Calu3 (cell line): ENCODE measurements around the gene MPHOSPH9. TPM values are rescaled to one million over a fixed set of nuclear protein-coding genes. Genes with fewer than 3 reads are reported as not detected.

ENCODE experiments used
- BruUV-seq: library from RNA; stranded (reverse); fragments of 400-500 nt; replicated peaks from 2 replicates; lab custom pipeline; 2021; lab: Mats Ljungman, UMichigan
- CTCF ChIA-PET: fragments of 300-600 bp; sonication (Branson Sonifier 250); formaldehyde crosslinking; loops from one replicate; lab custom pipeline; 2022; ENCODE audit warnings: antibody characterized with exemption; lab: Charles Lee
- DNase-seq: peaks from one replicate; pipeline ENCODE4 v3.0.0; 2022
- H3K27ac Mint-ChIP-seq: one replicate; pipeline ENCODE4 v1.8.0; 2022; ENCODE audit warnings: mixed read lengths; ENCODE audit not compliant: unreplicated experiment
- H3K27me3 Mint-ChIP-seq: one replicate; pipeline ENCODE4 v1.8.0; 2022; ENCODE audit warnings: mixed read lengths; ENCODE audit not compliant: unreplicated experiment
- H3K36me3 Mint-ChIP-seq: one replicate; pipeline ENCODE4 v1.8.0; 2022; ENCODE audit warnings: mild to moderate bottlenecking, moderate library complexity, mixed read lengths; ENCODE audit not compliant: insufficient read depth, unreplicated experiment
- H3K4me1 Mint-ChIP-seq: one replicate; pipeline ENCODE4 v1.8.0; 2022; ENCODE audit warnings: mild to moderate bottlenecking, low read depth, mixed read lengths; ENCODE audit not compliant: unreplicated experiment
- H3K4me3 Mint-ChIP-seq: one replicate; pipeline ENCODE4 v1.8.0; 2022; ENCODE audit warnings: mild to moderate bottlenecking, low read depth, moderate library complexity, mixed read lengths; ENCODE audit not compliant: unreplicated experiment
- H3K9me3 Mint-ChIP-seq: one replicate; pipeline ENCODE4 v1.8.0; 2022; ENCODE audit warnings: low read depth, mixed read lengths; ENCODE audit not compliant: unreplicated experiment
- intact Hi-C: fragments of 100-400 bp; cut with micrococcal nuclease; formaldehyde crosslinking; loops from one replicate; pipeline ENCODE4 v1.10.0; 2022; ENCODE audit not compliant: unreplicated experiment
- total RNA-seq: library from RNA; stranded (reverse); gene quantifications from 2 replicates; pipeline ENCODE4 v1.2.3, GENCODE V29; 2022
- TF ChIP-seq, protein P1 (sequence below): fragments of 200-600 bp; IDR thresholded peaks from one replicate; pipeline ENCODE4 v1.8.0; 2022; ENCODE audit warnings: antibody characterized with exemption; ENCODE audit not compliant: unreplicated experiment

Gene MPHOSPH9
- total RNA-seq, 1 experiment from 2014 or later = 69.5 TPM

DNA sequence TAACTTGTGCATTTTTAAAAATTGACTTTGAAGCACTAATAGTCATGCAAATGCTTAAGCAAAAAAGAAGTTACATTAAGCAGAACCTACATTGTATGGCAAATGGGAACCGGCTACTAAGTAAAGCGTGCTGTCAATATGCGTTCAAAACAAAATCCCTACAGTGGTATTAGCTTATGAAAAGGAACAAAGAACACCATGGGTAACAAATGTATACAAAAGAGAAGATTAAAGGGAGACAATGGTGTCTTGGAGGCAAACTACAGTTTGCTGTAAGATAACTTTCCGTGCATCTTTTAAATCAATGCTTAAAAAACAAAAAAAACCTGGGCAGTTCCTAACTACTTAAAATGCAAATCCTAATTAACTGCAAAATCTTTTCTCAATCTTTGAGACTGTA is 28.3 kb upstream of the MPHOSPH9 start:
- BruUV-seq = TSS peak; percentile 72
- H3K4me1 Mint-ChIP-seq = no peaks in the 10 kb centered on the region
- no peak for DNase-seq
- H3K27ac Mint-ChIP-seq = no peak overlapping the region
- CTCF ChIA-PET = interaction anchor here (0.7 kb wide), 1 partner anchor 323 kb away, joined by 3 read pairs; the partner anchor contains the start of gene TMED2
- TF ChIP-seq, protein P1, sequence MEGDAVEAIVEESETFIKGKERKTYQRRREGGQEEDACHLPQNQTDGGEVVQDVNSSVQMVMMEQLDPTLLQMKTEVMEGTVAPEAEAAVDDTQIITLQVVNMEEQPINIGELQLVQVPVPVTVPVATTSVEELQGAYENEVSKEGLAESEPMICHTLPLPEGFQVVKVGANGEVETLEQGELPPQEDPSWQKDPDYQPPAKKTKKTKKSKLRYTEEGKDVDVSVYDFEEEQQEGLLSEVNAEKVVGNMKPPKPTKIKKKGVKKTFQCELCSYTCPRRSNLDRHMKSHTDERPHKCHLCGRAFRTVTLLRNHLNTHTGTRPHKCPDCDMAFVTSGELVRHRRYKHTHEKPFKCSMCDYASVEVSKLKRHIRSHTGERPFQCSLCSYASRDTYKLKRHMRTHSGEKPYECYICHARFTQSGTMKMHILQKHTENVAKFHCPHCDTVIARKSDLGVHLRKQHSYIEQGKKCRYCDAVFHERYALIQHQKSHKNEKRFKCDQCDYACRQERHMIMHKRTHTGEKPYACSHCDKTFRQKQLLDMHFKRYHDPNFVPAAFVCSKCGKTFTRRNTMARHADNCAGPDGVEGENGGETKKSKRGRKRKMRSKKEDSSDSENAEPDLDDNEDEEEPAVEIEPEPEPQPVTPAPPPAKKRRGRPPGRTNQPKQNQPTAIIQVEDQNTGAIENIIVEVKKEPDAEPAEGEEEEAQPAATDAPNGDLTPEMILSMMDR = no peak
- H3K27me3 Mint-ChIP-seq = no peaks in the 10 kb centered on the region
- H3K36me3 Mint-ChIP-seq = peaks cover 57% of the 10 kb centered on the region
- intact Hi-C loops = no loop called here
- H3K9me3 Mint-ChIP-seq = no peaks in the 10 kb centered on the region
- H3K4me3 Mint-ChIP-seq = no peak overlapping the region

DNA sequence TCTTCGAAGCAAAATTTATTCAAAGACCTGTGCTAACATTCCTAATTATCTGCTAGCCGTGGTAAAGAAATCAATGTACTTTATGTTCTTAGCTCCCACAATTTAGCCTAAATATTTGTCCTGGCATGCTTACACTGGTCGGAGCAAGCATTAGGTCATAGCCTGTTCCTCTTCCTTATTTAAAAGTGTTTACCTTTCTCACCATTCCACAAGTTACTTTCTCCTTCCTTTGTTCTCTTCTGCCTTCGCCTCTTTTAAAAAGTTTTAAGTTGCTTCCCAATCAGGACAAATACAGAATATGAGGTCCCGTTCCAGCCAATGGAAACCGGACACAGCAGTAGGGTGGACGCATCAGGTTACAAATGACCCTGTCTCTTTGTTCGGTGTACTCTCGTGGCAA is 27.1 kb upstream of the MPHOSPH9 start:
- peaks cover 63% of the 10 kb centered on the region for H3K36me3 Mint-ChIP-seq
- H3K4me1 Mint-ChIP-seq = no peaks in the 10 kb centered on the region

DNA sequence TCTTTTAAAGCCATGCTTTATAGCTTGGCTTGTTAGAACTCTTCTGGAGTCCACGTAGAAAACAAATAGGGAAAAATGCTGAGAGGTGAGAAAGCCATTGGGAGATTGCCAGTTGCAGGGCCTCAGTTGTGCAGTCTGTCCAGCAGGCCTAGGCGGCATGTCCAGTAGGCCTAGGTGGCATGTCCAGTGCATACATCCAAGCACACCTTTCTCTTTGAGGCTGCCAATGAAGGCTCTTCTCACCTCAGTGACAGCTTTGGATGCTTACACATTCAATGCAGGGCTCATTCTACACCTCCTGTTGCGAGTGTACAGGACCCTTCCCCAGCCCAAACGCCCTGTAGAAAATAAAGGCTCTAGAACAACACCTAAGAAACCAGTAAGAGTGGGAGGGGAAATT is 25.7 kb upstream of the MPHOSPH9 start:
- no peak for DNase-seq
- CTCF ChIA-PET = no interaction called here
- H3K27ac Mint-ChIP-seq = no peak overlapping the region
- H3K36me3 Mint-ChIP-seq = peaks cover 63% of the 10 kb centered on the region
- no peaks in the 10 kb centered on the region for H3K27me3 Mint-ChIP-seq
- intact Hi-C loops = no loop called here
- no peaks in the 10 kb centered on the region for H3K4me1 Mint-ChIP-seq
- BruUV-seq = no TSS peak
- TF ChIP-seq, protein P1 = no peak
- H3K4me3 Mint-ChIP-seq = no peak overlapping the region
- no peaks in the 10 kb centered on the region for H3K9me3 Mint-ChIP-seq

More for the DNA sequence above, 27.1 kb upstream of the MPHOSPH9 start:
- H3K9me3 Mint-ChIP-seq = no peaks in the 10 kb centered on the region
- H3K4me3 Mint-ChIP-seq = no peak overlapping the region
- H3K27me3 Mint-ChIP-seq = no peaks in the 10 kb centered on the region
- DNase-seq = no peak
- TF ChIP-seq, protein P1 = no peak
- H3K27ac Mint-ChIP-seq = no peak overlapping the region
- intact Hi-C loops = no loop called here
- no TSS peak for BruUV-seq
- CTCF ChIA-PET = no interaction called here

DNA sequence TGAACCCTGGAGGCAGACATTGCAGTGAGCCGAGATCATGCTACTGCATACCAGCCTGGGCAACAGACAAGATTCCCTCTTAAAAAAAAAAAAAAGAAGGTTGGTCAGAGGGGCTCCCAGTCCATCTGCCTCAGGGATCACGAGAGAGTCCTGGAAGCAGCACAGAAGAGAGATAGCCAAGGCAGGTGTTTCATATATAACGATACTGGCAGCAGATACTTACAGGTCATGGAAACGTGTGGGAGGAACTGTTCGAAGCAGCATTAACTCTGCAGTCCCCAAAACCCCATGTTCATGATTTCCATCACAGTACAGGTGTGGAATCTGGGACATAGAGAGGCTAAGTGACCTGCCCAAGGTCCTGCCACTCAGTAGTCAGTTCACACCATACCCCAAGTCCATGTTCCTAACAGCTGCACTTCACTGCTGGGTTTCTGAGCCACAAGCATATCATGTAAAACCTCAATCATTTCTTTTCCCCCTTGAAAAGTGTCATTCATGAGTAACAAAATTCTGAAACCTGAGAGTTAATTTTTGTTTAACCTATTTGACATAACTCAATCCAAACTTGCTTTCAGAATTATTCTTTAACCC is 22.0 kb upstream of the MPHOSPH9 start:
- intact Hi-C loops = no loop called here
- BruUV-seq = no TSS peak
- CTCF ChIA-PET = no interaction called here
- Mint-ChIP-seq H3K36me3 (peaks cover 62% of the 10 kb centered on the region), H3K27ac (no peak overlapping the region), H3K4me1 (peaks cover 22% of the 10 kb centered on the region), H3K9me3 (no peaks in the 10 kb centered on the region), H3K4me3 (no peak overlapping the region), H3K27me3 (no peaks in the 10 kb centered on the region)
- TF ChIP-seq, protein P1 = no peak
- no peak for DNase-seq
